Natural killer cell (primary cell): Measurements from ENCODE around the gene COL5A2. TPM values are rescaled to one million over a fixed set of nuclear protein-coding genes. Genes with fewer than 3 reads are reported as not detected.

ENCODE experiments used
- ATAC-seq, 3 donors: fragments of 150-1000 bp in 2 of 3; fragments of 200-7000 bp in 1 of 3; cut with Tn5 transposase; 1 replicate in 1 of 3; 2 replicates in 2 of 3; pipeline ENCODE4 v1.10.0; 2021; ENCODE audit warnings: mild to moderate bottlenecking in 2 of 3, moderate library complexity in 2 of 3
- DNase-seq, 2 donors: peaks; one replicate each; pipeline versions ENCODE4 v3.0.0 to v3.0.0-alpha.2; 2013 to 2021; ENCODE audit warnings: mixed read lengths in 1 of 2
- H3K27ac ChIP-seq: one replicate; pipeline ENCODE4 v1.5.1; 2013; ENCODE audit warnings: mild to moderate bottlenecking, low read length
- H3K27me3 ChIP-seq: one replicate; pipeline ENCODE4 v1.6.1; 2013; ENCODE audit warnings: low read length; ENCODE audit not compliant: control insufficient read depth, insufficient read depth
- H3K36me3 ChIP-seq: one replicate; pipeline ENCODE4 v1.6.1; 2013; ENCODE audit warnings: low read length; ENCODE audit not compliant: control insufficient read depth, insufficient read depth
- H3K4me1 ChIP-seq: one replicate; pipeline ENCODE4 v1.6.1; 2013; ENCODE audit warnings: low read length; ENCODE audit not compliant: control insufficient read depth, insufficient read depth
- H3K4me3 ChIP-seq: one replicate; pipeline ENCODE4 v1.5.1; 2013; ENCODE audit warnings: low read length
- H3K9me3 ChIP-seq: one replicate; pipeline ENCODE4 v1.6.1; 2013; ENCODE audit warnings: low read length; ENCODE audit not compliant: control insufficient read depth, insufficient read depth
- H3K27ac Mint-ChIP-seq, 2 donors: one replicate each; pipeline ENCODE4 v1.8.0; 2022; ENCODE audit warnings: mild to moderate bottlenecking in 2 of 2, mixed read lengths in 2 of 2, moderate library complexity in 1 of 2
- H3K27me3 Mint-ChIP-seq, 2 donors: one replicate each; pipeline ENCODE4 v1.8.0; 2022; ENCODE audit warnings: low read depth in 2 of 2, mixed read lengths in 2 of 2
- H3K36me3 Mint-ChIP-seq: one replicate; pipeline ENCODE4 v1.8.0; 2022; ENCODE audit warnings: mixed read lengths
- H3K4me1 Mint-ChIP-seq, 2 donors: one replicate each; pipeline ENCODE4 v1.8.0; 2022; ENCODE audit warnings: mixed read lengths in 2 of 2
- H3K4me3 Mint-ChIP-seq: one replicate; pipeline ENCODE4 v1.8.0; 2022; ENCODE audit warnings: mild to moderate bottlenecking, moderate library complexity, mixed read lengths
- H3K9me3 Mint-ChIP-seq, 2 donors: one replicate each; pipeline ENCODE4 v1.8.0; 2022; ENCODE audit warnings: mixed read lengths in 2 of 2
- CTCF ChIP-seq: fragments of 200-600 bp; IDR thresholded peaks from one replicate; pipeline ENCODE4 v1.8.0; 2022; ENCODE audit warnings: antibody characterized with exemption
- WGBS: methylation state at CpG from one replicate; pipeline ENCODE4 v1.1.7; 2013; ENCODE audit warnings: missing lambda C conversion rate; ENCODE audit not compliant: insufficient coverage; 5-methylcytosine and 5-hydroxymethylcytosine counted together
- intact Hi-C: fragments of 100-400 bp; cut with micrococcal nuclease; formaldehyde crosslinking; loops from one replicate; pipeline ENCODE4 v1.14.2; 2022
- total RNA-seq, 4 donors: library from RNA; stranded (reverse); fragments of 120-200 nt in 1 of 4; gene quantifications; one replicate each; pipeline versions ENCODE4 v1.2.3 to v1.2.4, GENCODE V29; 2013 to 2022

The COL5A2 gene
- total RNA-seq, 3 donors from 2014 or later (not counting 1 experiment from before 2014, with no cell fraction given): 0.38 to 0.68 (median 0.63) TPM

GRCh38 chr2:189157456-189157855 lies 22.1 kb downstream of the COL5A2 start:
- ATAC-seq (no peak), DNase-seq (no peak)
- Mint-ChIP-seq H3K36me3 (no peaks in the 10 kb centered on the region), H3K9me3 (peaks cover 0 to 3% of the 10 kb centered on the region in 2 donors), H3K4me3 (no peak overlapping the region), H3K27ac (no peak overlapping the region), H3K4me1 (no peaks in the 10 kb centered on the region), H3K27me3 (no peaks in the 10 kb centered on the region)
- Histone ChIP-seq H3K4me1 (no peaks in the 10 kb centered on the region), H3K27me3 (no peaks in the 10 kb centered on the region), H3K4me3 (no peak overlapping the region), H3K36me3 (no peaks in the 10 kb centered on the region), H3K27ac (no peak overlapping the region), H3K9me3 (no peaks in the 10 kb centered on the region)
- TF ChIP-seq CTCF: no peak
- intact Hi-C loops: no loop called here

GRCh38 chr2:189155795-189156194 lies 23.8 kb downstream of the COL5A2 start:
- DNase-seq: no peak
- no CpG with 5 or more reads among the region's 1 CpG for WGBS
- TF ChIP-seq CTCF: no peak

GRCh38 chr2:189153619-189154018 lies 25.9 kb downstream of the COL5A2 start:
- Mint-ChIP-seq H3K9me3 (peaks cover 0 to 2% of the 10 kb centered on the region in 2 donors), H3K4me1 (no peaks in the 10 kb centered on the region), H3K27me3 (no peaks in the 10 kb centered on the region), H3K27ac (no peak overlapping the region), H3K4me3 (no peak overlapping the region), H3K36me3 (no peaks in the 10 kb centered on the region)
- H3K27me3 ChIP-seq: no peaks in the 10 kb centered on the region
- TF ChIP-seq CTCF: no peak
- H3K4me3 ChIP-seq: no peak overlapping the region
- intact Hi-C loops: no loop called here
- no peaks in the 10 kb centered on the region for H3K36me3 ChIP-seq
- WGBS: 79% methylated on average over 2 of the region's 2 CpGs
- no peak overlapping the region for H3K27ac ChIP-seq
- H3K4me1 ChIP-seq: no peaks in the 10 kb centered on the region
- DNase-seq (no peak), ATAC-seq (no peak)
- H3K9me3 ChIP-seq: no peaks in the 10 kb centered on the region

More at GRCh38 chr2:189155795-189156194, 23.8 kb downstream of the COL5A2 start:
- no peak overlapping the region for H3K4me3 Mint-ChIP-seq
- H3K4me1 ChIP-seq: no peaks in the 10 kb centered on the region
- no peak overlapping the region for H3K4me3 ChIP-seq
- H3K27ac Mint-ChIP-seq: no peak overlapping the region
- no peaks in the 10 kb centered on the region for H3K27me3 ChIP-seq
- H3K27ac ChIP-seq: no peak overlapping the region
- no peaks in the 10 kb centered on the region for H3K9me3 ChIP-seq
- H3K9me3 Mint-ChIP-seq: peaks cover 0 to 3% of the 10 kb centered on the region in 2 donors
- H3K36me3 Mint-ChIP-seq: no peaks in the 10 kb centered on the region
- H3K27me3 Mint-ChIP-seq: no peaks in the 10 kb centered on the region
- ATAC-seq: no peak
- H3K4me1 Mint-ChIP-seq: no peaks in the 10 kb centered on the region
- no peaks in the 10 kb centered on the region for H3K36me3 ChIP-seq
- intact Hi-C loops: no loop called here

- H3K9me3 ChIP-seq: no peaks in the 10 kb centered on the region
- H3K4me3 ChIP-seq: no peak overlapping the region
- H3K27me3 ChIP-seq: no peaks in the 10 kb centered on the region
- Mint-ChIP-seq H3K27ac (no peak overlapping the region), H3K4me1 (no peaks in the 10 kb centered on the region), H3K36me3 (no peaks in the 10 kb centered on the region), H3K9me3 (peaks cover 0 to 2% of the 10 kb centered on the region in 2 donors), H3K27me3 (no peaks in the 10 kb centered on the region), H3K4me3 (no peak overlapping the region)
- no peak overlapping the region for H3K27ac ChIP-seq
- WGBS: 91% methylated on average over 3 of the region's 3 CpGs
- no peak for TF ChIP-seq CTCF
- intact Hi-C loops: no loop called here
- DNase-seq: no peak
- ATAC-seq: no peak
- no peaks in the 10 kb centered on the region for H3K4me1 ChIP-seq
- no peaks in the 10 kb centered on the region for H3K36me3 ChIP-seq
Measured at GRCh38 chr2:189152483-189152882, 27.1 kb downstream of the COL5A2 start.
